NCI-H1048 (cell line): ENCODE results near the gene SCN4B.
A peak's percentile ranks its signal among the peaks of the same experiment; 100 is the strongest.

ENCODE experiments used
- DNase-seq: peaks from one replicate; lab custom pipeline; 2025; lab: John Stamatoyannopoulos, UW

SCN4B gene

GRCh38 chr11:118152020-118152551 lies 537 bp downstream of the SCN4B start:
- DNase-seq: no peak

- no peak for DNase-seq
Observed at GRCh38 chr11:118151431-118151830, 1.2 kb downstream of the SCN4B start.

GRCh38 chr11:118149493-118149892 lies 3.1 kb downstream of the SCN4B start:
- DNase-seq: no peak

GRCh38 chr11:118148856-118149255 lies 3.8 kb downstream of the SCN4B start:
- DNase-seq: peak; percentile 21

- DNase-seq: no peak
Observed at GRCh38 chr11:118148240-118148639, 4.4 kb downstream of the SCN4B start.

- no peak for DNase-seq
Observed at GRCh38 chr11:118147502-118147901, 5.1 kb downstream of the SCN4B start.

GRCh38 chr11:118146554-118146953 lies 6.1 kb downstream of the SCN4B start:
- DNase-seq: no peak

GRCh38 chr11:118145285-118146227 lies 7.1 kb downstream of the SCN4B start:
- DNase-seq: peak; percentile 77

- no peak for DNase-seq
Observed at GRCh38 chr11:118144301-118145268, 8.0 kb downstream of the SCN4B start.

GRCh38 chr11:118143661-118144185 lies 8.9 kb downstream of the SCN4B start:
- DNase-seq: no peak

GRCh38 chr11:118142809-118143208 lies 9.8 kb downstream of the SCN4B start:
- DNase-seq: no peak

GRCh38 chr11:118142081-118142480 lies 10.5 kb downstream of the SCN4B start:
- no peak for DNase-seq

- no peak for DNase-seq
Observed at GRCh38 chr11:118139578-118139977, 13.0 kb downstream of the SCN4B start.

- no peak for DNase-seq
Observed at GRCh38 chr11:118138839-118139420, 13.7 kb downstream of the SCN4B start.

- DNase-seq: no peak
Observed at GRCh38 chr11:118136801-118137200, 15.8 kb downstream of the SCN4B start.

GRCh38 chr11:118136341-118136740 lies 16.3 kb downstream of the SCN4B start:
- DNase-seq: no peak

- DNase-seq: no peak
Observed at GRCh38 chr11:118135796-118136165, 16.8 kb downstream of the SCN4B start.

- DNase-seq: no peak
Observed at GRCh38 chr11:118135051-118135795, 17.4 kb downstream of the SCN4B start.

GRCh38 chr11:118133816-118134215 lies 18.8 kb downstream of the SCN4B start:
- no peak for DNase-seq

- DNase-seq: no peak
Observed at GRCh38 chr11:118132385-118133151, 20.1 kb downstream of the SCN4B start.
